GM13976 (cell line): ENCODE measurements around the gene FOXJ3.

Experiments used
- DNase-seq: peaks from one replicate; pipeline ENCODE4 v3.0.0; 2012; ENCODE audit warnings: low spot score
- in situ Hi-C: fragments of 300-500 bp; cut with MboI; formaldehyde crosslinking; loops from one replicate; pipeline ENCODE4 v1.12.0; 2022; ENCODE audit warnings: low sequenced_read_pairs, mixed read lengths, inconsistent platforms; ENCODE audit not compliant: unreplicated experiment
- TF ChIP-seq, protein P1 (sequence below): IDR thresholded peaks from 2 replicates; pipeline ENCODE4 v1.5.1; 2012; ENCODE audit warnings: borderline replicate concordance, mild to moderate bottlenecking; ENCODE audit not compliant: insufficient read depth; ENCODE audit errors: extremely low read depth, missing control alignments, control extremely low read depth

Gene FOXJ3

DNA sequence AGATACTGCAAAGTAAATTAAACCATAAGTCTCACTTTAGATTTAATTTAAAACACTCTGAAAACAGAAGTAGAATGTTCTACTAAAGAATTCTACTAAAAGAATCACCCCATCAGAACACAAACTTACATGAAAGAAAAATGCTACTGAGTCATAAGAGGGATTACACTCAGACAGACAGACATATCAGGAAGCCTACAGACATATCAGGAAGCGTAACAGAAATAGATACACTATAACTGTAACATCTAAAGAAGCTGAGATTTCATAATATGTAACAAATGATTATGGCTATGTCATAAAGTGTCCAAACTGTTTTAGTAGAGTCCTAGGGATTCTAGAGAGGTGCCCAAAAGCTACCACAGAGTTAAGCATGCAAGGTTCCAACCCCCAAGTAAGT is 23.9 kb downstream of the FOXJ3 start:
- no peak for DNase-seq
- in situ Hi-C loops: loop anchor here (10.0 kb wide), 1 partner anchor 126 kb away; no protein-coding TSS in a partner anchor
- TF ChIP-seq, protein P1, sequence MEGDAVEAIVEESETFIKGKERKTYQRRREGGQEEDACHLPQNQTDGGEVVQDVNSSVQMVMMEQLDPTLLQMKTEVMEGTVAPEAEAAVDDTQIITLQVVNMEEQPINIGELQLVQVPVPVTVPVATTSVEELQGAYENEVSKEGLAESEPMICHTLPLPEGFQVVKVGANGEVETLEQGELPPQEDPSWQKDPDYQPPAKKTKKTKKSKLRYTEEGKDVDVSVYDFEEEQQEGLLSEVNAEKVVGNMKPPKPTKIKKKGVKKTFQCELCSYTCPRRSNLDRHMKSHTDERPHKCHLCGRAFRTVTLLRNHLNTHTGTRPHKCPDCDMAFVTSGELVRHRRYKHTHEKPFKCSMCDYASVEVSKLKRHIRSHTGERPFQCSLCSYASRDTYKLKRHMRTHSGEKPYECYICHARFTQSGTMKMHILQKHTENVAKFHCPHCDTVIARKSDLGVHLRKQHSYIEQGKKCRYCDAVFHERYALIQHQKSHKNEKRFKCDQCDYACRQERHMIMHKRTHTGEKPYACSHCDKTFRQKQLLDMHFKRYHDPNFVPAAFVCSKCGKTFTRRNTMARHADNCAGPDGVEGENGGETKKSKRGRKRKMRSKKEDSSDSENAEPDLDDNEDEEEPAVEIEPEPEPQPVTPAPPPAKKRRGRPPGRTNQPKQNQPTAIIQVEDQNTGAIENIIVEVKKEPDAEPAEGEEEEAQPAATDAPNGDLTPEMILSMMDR: no peak

DNA sequence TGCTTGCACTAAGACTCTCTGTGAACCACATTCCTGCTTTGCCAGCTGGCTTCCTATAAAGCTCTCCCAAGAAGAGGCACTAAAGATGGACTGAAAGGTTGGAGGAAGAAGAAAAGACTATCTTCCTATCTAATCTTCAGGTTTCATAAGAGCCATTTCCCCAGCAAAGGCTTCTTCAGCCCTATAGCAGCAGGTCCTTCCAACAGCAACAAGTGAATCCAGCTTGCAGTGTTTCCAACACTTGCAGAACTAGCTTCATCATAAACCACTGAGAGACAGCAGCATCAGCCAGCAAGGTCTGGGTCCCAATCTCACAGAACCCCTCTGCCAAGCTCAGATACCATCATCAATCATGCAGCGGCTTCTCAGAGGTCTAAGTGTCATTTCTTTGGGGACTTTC is 28.1 kb downstream of the FOXJ3 start:
- in situ Hi-C loops: no loop called here
- TF ChIP-seq, protein P1: no peak
- DNase-seq: no peak

DNA sequence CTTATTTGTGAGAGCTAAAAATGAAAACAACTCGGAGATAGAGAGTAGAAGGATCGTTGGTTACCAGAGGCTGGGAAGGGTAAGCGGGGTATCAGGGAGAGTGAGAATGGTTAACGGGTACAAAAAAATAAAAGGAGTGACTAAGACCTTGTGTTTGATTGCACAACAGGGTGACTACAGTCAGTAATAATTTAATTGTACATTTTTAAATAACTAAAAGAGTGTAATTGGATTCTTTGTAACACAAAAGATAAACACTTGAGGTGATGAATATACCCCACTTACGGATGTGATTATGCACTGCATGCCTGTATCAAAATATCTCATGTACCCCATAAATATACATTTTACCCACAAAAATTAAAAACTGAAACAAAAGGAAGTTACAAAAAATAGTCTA is 29.4 kb downstream of the FOXJ3 start:
- DNase-seq: no peak
- TF ChIP-seq, protein P1: no peak
- in situ Hi-C loops: no loop called here

DNA sequence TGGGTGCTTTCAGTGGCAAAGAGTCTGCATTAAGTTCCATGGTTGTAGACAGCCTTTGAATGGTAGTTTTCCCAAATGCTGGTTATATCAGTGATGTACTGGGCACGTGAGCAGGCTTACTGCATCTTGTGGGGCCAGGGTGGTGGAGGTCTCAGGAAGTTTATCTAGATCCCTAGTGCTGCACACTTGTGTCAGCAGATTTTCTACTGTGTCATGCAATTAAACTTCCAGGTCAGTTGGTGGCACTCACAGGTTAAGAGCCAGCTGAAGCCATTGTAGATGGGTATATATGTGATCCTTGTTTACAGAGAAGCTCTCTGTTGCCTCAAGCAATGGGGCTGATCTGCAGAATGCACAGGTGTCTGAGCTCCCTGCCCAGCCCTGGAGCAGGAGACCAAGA is 33.0 kb downstream of the FOXJ3 start:
- TF ChIP-seq, protein P1: no peak
- DNase-seq: no peak
- in situ Hi-C loops: no loop called here

DNA sequence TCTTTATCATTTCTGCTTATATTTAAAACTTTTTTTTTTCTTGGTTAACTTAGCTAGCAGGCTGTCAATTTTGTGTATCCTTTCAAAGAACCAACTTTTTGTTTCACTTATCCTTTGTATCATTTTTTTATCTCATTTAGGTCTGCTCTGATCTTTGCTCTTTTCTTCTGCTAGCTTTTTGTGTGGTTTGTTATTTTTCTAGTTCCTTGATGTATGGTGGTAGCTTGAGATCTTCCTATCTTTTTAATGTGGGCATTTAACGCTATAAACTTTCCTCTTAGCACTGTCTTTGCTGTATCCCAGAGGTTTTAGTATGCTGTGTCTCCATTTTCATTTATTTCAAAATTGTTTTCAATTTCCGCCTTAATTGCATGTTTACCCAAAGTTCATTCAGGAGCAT is 36.5 kb downstream of the FOXJ3 start:
- TF ChIP-seq, protein P1: no peak
- in situ Hi-C loops: no loop called here
- no peak for DNase-seq

DNA sequence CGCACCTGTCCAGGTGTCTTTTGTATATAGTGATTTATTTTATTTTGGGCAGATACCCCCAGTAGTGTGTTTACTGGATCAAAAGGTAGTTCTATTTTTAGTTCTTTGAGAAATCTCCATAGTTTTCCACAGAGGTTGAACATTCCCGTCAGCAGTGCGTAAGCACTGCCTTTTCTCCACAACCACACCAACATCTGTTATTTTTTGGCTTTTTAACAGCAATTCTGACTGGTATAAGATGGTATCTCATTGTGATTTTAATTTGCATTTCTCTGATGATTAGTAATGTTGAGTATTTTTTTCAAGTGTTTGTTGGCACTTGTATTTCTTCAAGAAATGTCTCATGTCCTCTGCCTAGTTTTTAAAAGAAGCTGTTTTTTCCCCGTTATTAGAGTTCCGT is 39.2 kb downstream of the FOXJ3 start:
- in situ Hi-C loops: no loop called here
- TF ChIP-seq, protein P1: no peak
- no peak for DNase-seq

DNA sequence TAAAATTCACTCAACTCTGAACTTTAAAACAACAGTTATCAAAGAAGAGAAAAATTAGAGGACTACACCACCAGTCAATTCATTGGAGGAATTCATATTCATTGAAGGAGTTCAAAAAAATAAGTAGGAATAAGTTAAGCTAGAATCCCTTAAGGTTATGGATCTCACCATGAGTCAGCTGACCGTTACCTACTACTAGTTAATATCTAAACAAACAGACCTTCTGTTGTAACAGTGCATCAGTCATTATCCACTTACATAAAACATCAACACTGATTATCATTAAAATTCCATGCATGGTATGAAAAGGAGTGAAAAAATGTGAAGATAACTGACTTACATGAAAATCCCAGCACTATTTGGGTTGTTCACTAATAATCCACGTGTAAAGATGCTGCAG is 44.9 kb downstream of the FOXJ3 start:
- in situ Hi-C loops: no loop called here
- TF ChIP-seq, protein P1: no peak
- no peak for DNase-seq
